HEK293 (cell line): Measurements from ENCODE around the gene TTLL11.

Experiments
- CTCF ChIP-seq: fragments of 450-650 bp; formaldehyde crosslinking; IDR thresholded peaks from 2 replicates; pipeline ENCODE4 v1.5.1; 2016; ENCODE audit warnings: missing biosample characterization, missing genetic modification characterization
- PATZ1 ChIP-seq: fragments of 450-650 bp; formaldehyde crosslinking; IDR thresholded peaks from 2 replicates; pipeline ENCODE4 v1.5.1; 2016; ENCODE audit warnings: missing biosample characterization, missing genetic modification characterization
- ZBTB26 ChIP-seq: fragments of 450-650 bp; formaldehyde crosslinking; optimal IDR thresholded peaks from 2 replicates; pipeline ENCODE3; 2016; ENCODE audit warnings: missing biosample characterization, mild to moderate bottlenecking, missing genetic modification characterization
- ZNF26 ChIP-seq: fragments of 450-650 bp; formaldehyde crosslinking; IDR thresholded peaks from 2 replicates; pipeline ENCODE4 v1.5.1; 2016; ENCODE audit warnings: missing biosample characterization, missing genetic modification characterization
- ZNF274 ChIP-seq, 2 experiments: fragments of 200-500 bp in 1 of 2; fragments of 450-650 bp in 1 of 2; sonication (Bioruptor generic) in 1 of 2; formaldehyde crosslinking in 1 of 2; IDR thresholded peaks; 2 replicates each; pipeline versions ENCODE4 v1.5.1 to v1.6.1; 2014 to 2016; ENCODE audit warnings: borderline replicate concordance in 1 of 2, inconsistent platforms in 1 of 2, low read length in 1 of 2, missing biosample characterization in 1 of 2, missing genetic modification characterization in 1 of 2
- ZNF558 ChIP-seq: fragments of 450-650 bp; formaldehyde crosslinking; IDR thresholded peaks from 2 replicates; pipeline ENCODE4 v1.5.1; 2016; ENCODE audit warnings: missing biosample characterization, missing genetic modification characterization

GRCh38 chr9:122086873-122087272, 6.2 kb downstream of the TTLL11 start:
- TF ChIP-seq ZNF274 (IDR thresholded peaks at IDR 0.05; ENCODE audit: low read length) (no peak), ZNF274 (tag by site-specific recombination; IDR thresholded peaks at IDR 0.05; ENCODE audit: borderline replicate concordance) (no peak), PATZ1 (tag by site-specific recombination) (no peak), CTCF (tag by site-specific recombination) (no peak), ZNF26 (tag by site-specific recombination) (no peak), ZBTB26 (tag by site-specific recombination) (no peak), ZNF558 (no peak)
